Adrenal gland (tissue), 12 donors: ENCODE results near the gene XIRP2. TPM values are rescaled to one million over a fixed set of nuclear protein-coding genes. Genes with fewer than 3 reads are reported as not detected.

Experiments used
- DNase-seq, 7 donors: peaks; one replicate each; pipeline ENCODE4 v3.0.0-alpha.2; 2019 to 2020
- H3K27ac ChIP-seq, 5 donors: fragments of 200-600 bp; sonication (generic) in 4 of 5; 1 replicate in 3 of 5; 2 replicates in 2 of 5; pipeline versions ENCODE4 v1.5.1 to v1.8.0; 2016 to 2020; ENCODE audit warnings: mild to moderate bottlenecking in 1 of 5
- H3K27me3 ChIP-seq: fragments of 200-600 bp; 2 replicates; pipeline ENCODE4 v1.8.0; 2021
- H3K36me3 ChIP-seq, 2 donors: fragments of 200-600 bp; replicated peaks in 1 of 2; 1 replicate in 1 of 2; 2 replicates in 1 of 2; pipeline versions ENCODE4 v1.5.1 to v1.8.0; 2018 to 2022
- H3K4me1 ChIP-seq, 2 donors: fragments of 200-600 bp; replicated peaks in 1 of 2; 1 replicate in 1 of 2; 2 replicates in 1 of 2; pipeline versions ENCODE4 v1.5.1 to v1.8.0; 2018 to 2021
- H3K4me3 ChIP-seq, 4 donors: fragments of 200-600 bp; sonication (generic) in 3 of 4; one replicate each; pipeline ENCODE4 v1.5.1; 2016 to 2018
- H3K9me3 ChIP-seq, 3 donors: fragments of 200-600 bp; sonication (generic) in 1 of 3; replicated peaks in 1 of 3; 1 replicate in 2 of 3; 2 replicates in 1 of 3; pipeline versions ENCODE4 v1.5.1 to v1.8.0; 2016 to 2021
- CTCF ChIP-seq, 6 experiments: fragments of 450-650 bp in 4 of 6; fragments of 200-600 bp in 2 of 6; sonication (generic) in 1 of 6; IDR thresholded peaks; 1 replicate in 5 of 6; 2 replicates in 1 of 6; pipeline versions ENCODE4 v1.5.1 to v1.8.0; 2016 to 2021; ENCODE audit warnings: antibody characterized with exemption in 6 of 6, mild to moderate bottlenecking in 2 of 6, moderate library complexity in 1 of 6
- POLR2A ChIP-seq, 2 donors: fragments of 450-650 bp; IDR thresholded peaks; one replicate each; pipeline ENCODE4 v1.6.1; 2017; ENCODE audit warnings: antibody characterized with exemption in 2 of 2, mild to moderate bottlenecking in 2 of 2, moderate library complexity in 1 of 2
- WGBS, 4 donors: extraction: QIAGEN DNeasy Blood & Tissue Kit in 2 of 4; methylation state at CpG; one replicate each; pipeline versions ENCODE4 v1.1.5 to v1.1.7; 2013 to 2017; 5-methylcytosine and 5-hydroxymethylcytosine counted together
- intact Hi-C, 2 donors: fragments of 100-400 bp; cut with DNase I; formaldehyde crosslinking; loops; one replicate each; pipeline versions ENCODE4 v1.14.1 to v1.15.0; 2022 to 2023
- polyA plus RNA-seq, 3 donors: library from polyadenylated mRNA; stranded (reverse); fragments of 200-250 nt in 2 of 3; fragments of 350-450 nt in 1 of 3; fragmentation: Illumina TruSeq in 1 of 3; extraction: RNeasy Lipid Tissue Mini Kit (QIAGEN cat#74804) in 1 of 3; gene quantifications; one replicate each; pipeline ENCODE4 v1.2.3, GENCODE V29; 2013 to 2014
- total RNA-seq, 9 donors: library from RNA; depleted of rRNA in 4 of 9; stranded (reverse); fragments of >200 nt in 4 of 9; fragments of 120-200 nt in 1 of 9; fragmentation: NEBNext Ultra II Directional in 1 of 9; extraction: Animal tissue kit (Norgen Biotek cat#: 25700) in 1 of 9; gene quantifications; one replicate each; pipeline versions ENCODE4 v1.1.0 to v1.2.4, GENCODE V29; 2013 to 2023
- donor health status: healthy with polysubstance abuse.
- donor health status: Bipolar disorder and iron deficiency.
- donor health status: DM: yes; HTN: yes; CAD: no.
- donor health status: DM: no; HTN: no; CAD: no.
- donor health status: DM: no; HTN: no; CAD: no.
- donor health status: DM: yes; HTN: yes; CAD: no.

The XIRP2 gene
- total and polyA plus RNA-seq, 12 donors, result 0.06 to 1.3 (median 0.17) TPM; not detected in 7

- no peak for TF ChIP-seq CTCF (IDR thresholded peaks at IDR 0.05)
- TF ChIP-seq POLR2A (IDR thresholded peaks at IDR 0.05), result no peak
- H3K4me3 ChIP-seq, result peak overlapping the region in 2 of 4 donors; percentile 77
- H3K27ac ChIP-seq, result peak overlapping the region in 1 of 5 donors; percentile 76
- peaks cover 10 to 21% of the 10 kb centered on the region in 2 donors for H3K4me1 ChIP-seq
- intact Hi-C loops, result no loop called here
- H3K36me3 ChIP-seq, result no peaks in the 10 kb centered on the region
- DNase-seq, result peak in 3 of 7 donors; percentile 1 to 56 (median 24)
- peaks cover 31% of the 10 kb centered on the region for H3K27me3 ChIP-seq
- 0 to 2% (median 1%) methylated on average over 12 to 68 of the region's 68 CpGs for WGBS, 4 donors
- no peaks in the 10 kb centered on the region for H3K9me3 ChIP-seq
Measured at GRCh38 chr2:167293172-167293781, 405.0 kb downstream of the XIRP2 start.

GRCh38 chr2:167293943-167294775, 405.9 kb downstream of the XIRP2 start:
- intact Hi-C loops, result no loop called here
- TF ChIP-seq CTCF (IDR thresholded peaks at IDR 0.05) (no peak), POLR2A (IDR thresholded peaks at IDR 0.05) (no peak)
- Histone ChIP-seq H3K27ac (no peak overlapping the region), H3K9me3 (no peaks in the 10 kb centered on the region), H3K4me3 (peak overlapping the region in 1 of 4 donors; percentile 77), H3K36me3 (no peaks in the 10 kb centered on the region), H3K4me1 (peaks cover 10 to 21% of the 10 kb centered on the region in 2 donors), H3K27me3 (peaks cover 31% of the 10 kb centered on the region)
- WGBS, 4 donors, result 4 to 6% (median 5%) methylated on average over 24 to 39 of the region's 39 CpGs
- peak in 2 of 7 donors; percentile 18 to 53 for DNase-seq

GRCh38 chr2:167294776-167295140, 406.5 kb downstream of the XIRP2 start:
- intact Hi-C loops, result no loop called here
- 19 to 25% (median 20%) methylated on average over 5 of the region's 5 CpGs for WGBS, 4 donors
- TF ChIP-seq CTCF (IDR thresholded peaks at IDR 0.05), result no peak
- no peak for TF ChIP-seq POLR2A (IDR thresholded peaks at IDR 0.05)

GRCh38 chr2:167297292-167297691, 409.0 kb downstream of the XIRP2 start:
- H3K9me3 ChIP-seq, result no peaks in the 10 kb centered on the region
- no peak for DNase-seq
- WGBS, 4 donors, result 84 to 96% (median 88%) methylated on average over 1 of the region's 1 CpG
- peaks cover 10 to 17% of the 10 kb centered on the region in 2 donors for H3K4me1 ChIP-seq
- H3K4me3 ChIP-seq, result no peak overlapping the region
- intact Hi-C loops, result no loop called here
- peaks cover 31% of the 10 kb centered on the region for H3K27me3 ChIP-seq
- TF ChIP-seq POLR2A (IDR thresholded peaks at IDR 0.05) (no peak), CTCF (IDR thresholded peaks at IDR 0.05) (no peak)
- no peak overlapping the region for H3K27ac ChIP-seq
- H3K36me3 ChIP-seq, result no peaks in the 10 kb centered on the region

More at GRCh38 chr2:167294776-167295140, 406.5 kb downstream of the XIRP2 start:
- Histone ChIP-seq H3K4me3 (peak overlapping the region in 1 of 4 donors; percentile 77), H3K9me3 (no peaks in the 10 kb centered on the region), H3K36me3 (no peaks in the 10 kb centered on the region), H3K4me1 (peaks cover 10 to 21% of the 10 kb centered on the region in 2 donors), H3K27me3 (peaks cover 31% of the 10 kb centered on the region), H3K27ac (no peak overlapping the region)
- no peak for DNase-seq
